Suppressor macrophage (primary cell): Measurements from ENCODE around the gene TMEM191B.
"Not testable (repeated sequence)": the region's sequence is repeated elsewhere in the genome, so short reads cannot be mapped to it uniquely, and the experiment has no call there.

ENCODE experiments used
- DNase-seq, 4 experiments: peaks; one replicate each; pipeline ENCODE4 v3.0.0-alpha.2; 2020 to 2022
- total RNA-seq, 17 experiments: gene quantifications; one replicate each; lab custom pipeline; 2026; ENCODE audit warnings: mixed read lengths in 6 of 17, inconsistent platforms in 3 of 17; lab: John Stamatoyannopoulos, UW

TMEM191B gene
- 0.06 to 1.6 (median 0.26) reads per million in 17 experiments for total RNA-seq

GRCh38 chr22:18527752-18528596 is at the start of gene TMEM191B:
TMEM191B (plus strand) TSS chr22:18527802; CDS start chr22:18527981, 179 bp downstream.
- not testable (repeated sequence) for DNase-seq

- DNase-seq: not testable (repeated sequence)
Measured at GRCh38 chr22:18496227-18496626, 31.4 kb upstream of the TMEM191B start.

DNA sequence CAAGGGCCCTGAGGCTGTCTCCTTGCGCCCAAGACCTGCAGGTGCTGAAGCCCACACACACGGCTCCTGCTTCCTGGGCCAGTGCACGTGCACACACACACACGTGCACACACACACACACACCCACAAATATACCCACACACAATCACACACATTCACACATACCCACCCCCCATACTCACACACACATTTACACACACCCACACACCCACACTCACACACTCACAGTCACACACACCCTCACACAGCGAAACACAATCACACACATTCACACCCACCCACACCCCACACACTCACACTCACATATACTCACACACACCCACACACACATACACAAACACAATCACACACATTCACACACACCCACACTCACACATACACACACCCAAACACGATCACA is 16.3 kb upstream of the TMEM191B start:
- not testable (repeated sequence) for DNase-seq

- not testable (repeated sequence) for DNase-seq
Measured at GRCh38 chr22:18512378-18512777, 15.2 kb upstream of the TMEM191B start.

GRCh38 chr22:18513454-18513853 is 14.1 kb upstream of the TMEM191B start:
- not testable (repeated sequence) for DNase-seq

GRCh38 chr22:18518061-18518460 is 9.5 kb upstream of the TMEM191B start, which contains the start of gene GGTLC3:
GGTLC3 (minus strand) TSS chr22:18518161; CDS start chr22:18517897, 264 bp downstream.
- DNase-seq: not testable (repeated sequence)

GRCh38 chr22:18522762-18523161 is 4.8 kb upstream of the TMEM191B start:
- DNase-seq: not testable (repeated sequence)

DNA sequence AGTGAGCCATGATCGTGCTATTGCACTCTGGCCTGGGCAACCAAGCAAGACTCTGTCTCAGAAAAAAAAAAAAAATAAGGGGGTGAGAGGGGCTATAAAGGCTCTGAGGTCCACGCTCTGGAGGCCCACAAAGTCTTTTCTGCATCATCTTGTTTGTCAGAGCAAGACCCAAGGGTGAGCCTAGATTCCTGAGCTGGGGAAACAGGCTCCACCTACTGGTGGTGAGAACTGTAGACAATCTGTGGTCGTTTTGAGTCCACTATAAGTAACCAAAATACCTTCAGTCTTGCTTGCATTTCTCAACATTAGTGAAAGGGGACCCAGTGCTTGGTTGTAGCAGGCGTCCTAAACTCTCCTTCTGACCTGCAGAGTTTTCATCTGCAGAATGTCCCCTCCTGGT is 4.3 kb upstream of the TMEM191B start:
- not testable (repeated sequence) for DNase-seq

GRCh38 chr22:18528597-18529415 is 1.2 kb downstream of the TMEM191B start:
- DNase-seq: peak; percentile 27 to 94 (median 69)

- DNase-seq: not testable (repeated sequence)
Measured at GRCh38 chr22:18529416-18530145, 2.0 kb downstream of the TMEM191B start.

- not testable (repeated sequence) for DNase-seq
Measured at GRCh38 chr22:18533633-18534032, 6.0 kb downstream of the TMEM191B start.

GRCh38 chr22:18534315-18534714 is 6.7 kb downstream of the TMEM191B start:
- not testable (repeated sequence) for DNase-seq

GRCh38 chr22:18539994-18540393 is 12.4 kb downstream of the TMEM191B start:
- DNase-seq: not testable (repeated sequence)

- not testable (repeated sequence) for DNase-seq
Measured at GRCh38 chr22:18543400-18543799, 15.8 kb downstream of the TMEM191B start.

DNA sequence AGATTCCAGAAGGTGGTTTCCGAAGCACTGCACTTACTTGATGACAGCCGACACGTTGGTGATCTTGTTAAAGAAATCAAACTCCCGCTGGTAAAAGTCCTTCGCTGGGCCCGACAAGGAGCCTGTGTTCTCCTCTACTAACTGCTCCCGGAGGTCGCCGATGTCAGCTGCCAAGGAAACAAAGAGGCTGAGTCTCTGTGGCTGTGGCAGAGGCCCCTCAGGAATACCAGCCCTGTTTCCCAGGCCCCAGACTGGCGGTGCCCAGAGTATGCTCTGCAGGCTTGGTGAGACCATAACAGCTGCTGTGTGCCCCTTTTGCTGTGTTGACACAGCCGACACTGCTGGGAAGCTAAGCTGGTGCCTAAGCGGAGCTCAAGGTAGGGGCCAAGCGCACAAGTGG is 17.0 kb downstream of the TMEM191B start:
- not testable (repeated sequence) for DNase-seq

DNA sequence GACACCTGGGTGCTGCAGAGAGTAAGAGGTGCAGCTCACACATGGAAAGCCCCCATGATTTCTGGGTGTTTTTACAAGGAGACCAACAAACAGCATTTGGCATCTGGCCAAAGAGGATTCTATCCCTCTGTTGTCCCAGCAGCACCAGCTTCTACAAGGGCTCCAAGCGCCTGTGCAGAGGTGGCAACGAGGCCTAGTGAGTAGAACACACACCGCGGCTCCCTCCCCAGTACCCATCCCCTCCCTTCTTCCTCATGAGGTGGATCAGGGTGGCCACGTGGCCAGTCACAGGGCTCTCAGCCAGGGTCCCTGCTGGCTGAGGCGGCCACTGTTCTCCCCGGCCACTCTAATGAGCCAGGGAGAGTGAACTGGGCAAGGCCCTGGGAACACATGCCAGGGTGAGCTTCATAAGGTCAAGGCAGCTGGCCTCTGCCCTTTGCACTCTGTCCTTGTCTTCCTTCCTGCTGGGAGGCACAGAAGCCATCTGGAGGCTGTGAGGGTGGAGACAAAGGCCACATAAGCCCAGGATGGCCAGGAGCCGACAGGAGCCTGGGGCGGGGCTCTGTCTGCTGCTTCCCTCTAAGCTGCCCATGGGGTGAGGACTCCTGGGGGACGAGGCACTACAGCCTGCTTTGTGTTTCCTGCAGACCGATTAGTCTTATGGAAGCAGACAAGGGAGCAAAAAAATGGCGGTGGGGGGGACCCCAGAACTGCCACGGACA is 22.0 kb downstream of the TMEM191B start:
- peak in 1 of 4 experiments; percentile 11 for DNase-seq

- not testable (repeated sequence) for DNase-seq
Measured at GRCh38 chr22:18551046-18551445, 23.4 kb downstream of the TMEM191B start.

DNA sequence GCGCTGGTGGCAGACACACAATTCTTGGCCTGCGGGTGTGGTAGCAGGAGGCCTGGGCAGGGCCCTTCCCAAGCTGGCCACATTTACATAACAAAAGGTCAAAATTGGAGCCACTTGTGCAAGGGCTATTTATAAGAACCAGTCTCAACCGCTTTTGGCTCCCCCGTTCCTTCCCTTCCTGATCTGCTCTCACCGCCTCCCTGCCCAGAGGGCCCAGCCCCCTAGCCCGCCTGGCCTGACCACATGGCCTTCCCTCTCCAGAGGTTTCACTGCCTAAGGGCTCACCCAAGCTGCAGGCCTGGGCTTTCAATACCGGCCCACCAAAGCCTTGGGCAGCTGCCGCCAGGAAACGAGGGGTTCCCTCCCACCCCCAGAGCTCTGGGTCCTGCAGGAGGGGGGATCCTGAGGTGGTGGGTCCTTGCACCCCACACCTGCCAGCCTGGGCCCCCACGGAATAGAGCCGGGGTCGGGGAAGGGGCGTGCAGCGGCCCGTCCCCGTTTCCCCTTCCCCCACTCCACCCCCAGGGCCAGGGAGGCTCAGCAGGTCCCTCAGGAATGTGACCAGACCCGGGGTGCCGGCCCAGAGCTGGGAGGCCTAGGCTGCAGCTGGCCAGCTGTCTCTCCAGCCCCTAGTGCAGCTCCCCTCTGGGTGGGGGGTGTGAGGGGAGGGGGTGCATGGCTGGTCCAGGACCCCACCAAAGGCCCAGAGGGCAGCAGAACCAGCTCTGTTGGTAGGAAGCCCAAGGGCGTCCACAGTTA is 25.4 kb downstream of the TMEM191B start:
- DNase-seq: not testable (repeated sequence)

- DNase-seq: not testable (repeated sequence)
Measured at GRCh38 chr22:18554280-18555256, 27.0 kb downstream of the TMEM191B start.
